Body of pancreas (tissue), 4 donors: ENCODE results near the gene HTATSF1. TPM values are rescaled to one million over a fixed set of nuclear protein-coding genes. Genes with fewer than 3 reads are reported as not detected.

ENCODE experiments used
- ATAC-seq: fragments of 150-250 bp; one replicate; pipeline ENCODE4 v1.9.1; 2016
- DNase-seq, 4 donors: peaks; one replicate each; pipeline ENCODE4 v3.0.0-alpha.2; 2019
- H3K27ac ChIP-seq, 4 donors: fragments of 200-600 bp; sonication (generic); 1 replicate in 3 of 4; 2 replicates in 1 of 4; pipeline versions ENCODE4 v1.5.1 to v1.6.1; 2016 to 2019; ENCODE audit warnings: mild to moderate bottlenecking in 1 of 4, mixed read lengths in 1 of 4, moderate library complexity in 1 of 4
- H3K27me3 ChIP-seq, 2 donors: fragments of 200-600 bp; sonication (generic); one replicate each; pipeline ENCODE4 v1.6.0; 2016; ENCODE audit warnings: mild to moderate bottlenecking in 1 of 2
- H3K36me3 ChIP-seq, 2 donors: fragments of 200-600 bp; sonication (generic); replicated peaks in 1 of 2; 2 replicates each; pipeline ENCODE4 v1.5.1; 2016; ENCODE audit warnings: low read depth in 2 of 2; ENCODE audit not compliant: insufficient read depth in 1 of 2
- H3K4me1 ChIP-seq: fragments of 200-600 bp; sonication (generic); one replicate; pipeline ENCODE4 v1.6.0; 2016
- H3K4me3 ChIP-seq, 2 donors: fragments of 200-600 bp; sonication (generic); 1 replicate in 1 of 2; 2 replicates in 1 of 2; pipeline ENCODE4 v1.5.1; 2016 to 2019
- H3K9me3 ChIP-seq, 3 donors: fragments of 200-600 bp; sonication (generic); 1 replicate in 2 of 3; 2 replicates in 1 of 3; pipeline ENCODE4 v1.5.1; 2016
- POLR2A ChIP-seq, 3 donors: fragments of 450-650 bp; IDR thresholded peaks; one replicate each; pipeline ENCODE4 v1.6.1; 2016; ENCODE audit warnings: antibody characterized with exemption in 3 of 3, mild to moderate bottlenecking in 2 of 3
- WGBS, 2 donors: methylation state at CpG; one replicate each; pipeline ENCODE4 v1.1.5; 2017; 5-methylcytosine and 5-hydroxymethylcytosine counted together
- intact Hi-C: fragments of 100-400 bp; cut with DNase I; formaldehyde crosslinking; loops from one replicate; pipeline ENCODE4 v1.15.1; 2023
- total RNA-seq, 2 donors: library from RNA; depleted of rRNA; stranded (reverse); fragments of >200 nt; gene quantifications; one replicate each; pipeline ENCODE4 v1.1.0, GENCODE V29; 2016
- TF ChIP-seq, protein P1 (sequence below), 7 experiments: fragments of 450-650 bp in 4 of 7; fragments of 200-600 bp in 3 of 7; sonication (generic) in 3 of 7; IDR thresholded peaks; one replicate each; pipeline ENCODE4 v1.5.1; 2016 to 2019; ENCODE audit warnings: antibody characterized with exemption in 7 of 7

The HTATSF1 gene
- total RNA-seq, 2 donors from 2014 or later = 27.8 to 44.2 TPM

DNA sequence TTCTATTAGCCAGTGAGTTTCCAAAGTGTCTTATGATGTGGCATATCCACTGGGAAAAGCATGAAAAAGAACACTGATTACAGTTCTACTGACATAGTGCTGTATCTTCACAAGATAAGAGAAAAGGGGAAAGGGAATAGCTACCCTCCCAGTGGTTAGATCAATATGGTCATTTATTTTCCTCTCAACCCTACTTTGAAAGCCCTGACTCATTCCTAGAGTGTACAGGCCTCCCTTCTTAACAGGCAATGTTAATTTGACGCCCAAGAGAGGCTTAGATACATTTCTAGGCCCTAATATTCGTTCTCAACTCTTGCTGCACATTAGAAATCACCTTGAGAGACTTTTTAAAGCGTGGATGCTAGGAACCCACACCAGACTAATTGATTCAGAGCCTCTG, 30.1 kb upstream of the HTATSF1 start:
- Histone ChIP-seq H3K4me3 (no peak overlapping the region), H3K4me1 (no peaks in the 10 kb centered on the region), H3K27ac (no peak overlapping the region), H3K9me3 (no peaks in the 10 kb centered on the region), H3K27me3 (no peaks in the 10 kb centered on the region), H3K36me3 (no peaks in the 10 kb centered on the region)
- DNase-seq (no peak), ATAC-seq (no peak)
- 52 to 79% methylated on average over 2 to 3 of the region's 3 CpGs for WGBS, 2 donors
- TF ChIP-seq POLR2A (IDR thresholded peaks at IDR 0.05) = no peak
- TF ChIP-seq, protein P1, sequence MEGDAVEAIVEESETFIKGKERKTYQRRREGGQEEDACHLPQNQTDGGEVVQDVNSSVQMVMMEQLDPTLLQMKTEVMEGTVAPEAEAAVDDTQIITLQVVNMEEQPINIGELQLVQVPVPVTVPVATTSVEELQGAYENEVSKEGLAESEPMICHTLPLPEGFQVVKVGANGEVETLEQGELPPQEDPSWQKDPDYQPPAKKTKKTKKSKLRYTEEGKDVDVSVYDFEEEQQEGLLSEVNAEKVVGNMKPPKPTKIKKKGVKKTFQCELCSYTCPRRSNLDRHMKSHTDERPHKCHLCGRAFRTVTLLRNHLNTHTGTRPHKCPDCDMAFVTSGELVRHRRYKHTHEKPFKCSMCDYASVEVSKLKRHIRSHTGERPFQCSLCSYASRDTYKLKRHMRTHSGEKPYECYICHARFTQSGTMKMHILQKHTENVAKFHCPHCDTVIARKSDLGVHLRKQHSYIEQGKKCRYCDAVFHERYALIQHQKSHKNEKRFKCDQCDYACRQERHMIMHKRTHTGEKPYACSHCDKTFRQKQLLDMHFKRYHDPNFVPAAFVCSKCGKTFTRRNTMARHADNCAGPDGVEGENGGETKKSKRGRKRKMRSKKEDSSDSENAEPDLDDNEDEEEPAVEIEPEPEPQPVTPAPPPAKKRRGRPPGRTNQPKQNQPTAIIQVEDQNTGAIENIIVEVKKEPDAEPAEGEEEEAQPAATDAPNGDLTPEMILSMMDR (IDR thresholded peaks at IDR 0.05) = no peak
- intact Hi-C loops = no loop called here

DNA sequence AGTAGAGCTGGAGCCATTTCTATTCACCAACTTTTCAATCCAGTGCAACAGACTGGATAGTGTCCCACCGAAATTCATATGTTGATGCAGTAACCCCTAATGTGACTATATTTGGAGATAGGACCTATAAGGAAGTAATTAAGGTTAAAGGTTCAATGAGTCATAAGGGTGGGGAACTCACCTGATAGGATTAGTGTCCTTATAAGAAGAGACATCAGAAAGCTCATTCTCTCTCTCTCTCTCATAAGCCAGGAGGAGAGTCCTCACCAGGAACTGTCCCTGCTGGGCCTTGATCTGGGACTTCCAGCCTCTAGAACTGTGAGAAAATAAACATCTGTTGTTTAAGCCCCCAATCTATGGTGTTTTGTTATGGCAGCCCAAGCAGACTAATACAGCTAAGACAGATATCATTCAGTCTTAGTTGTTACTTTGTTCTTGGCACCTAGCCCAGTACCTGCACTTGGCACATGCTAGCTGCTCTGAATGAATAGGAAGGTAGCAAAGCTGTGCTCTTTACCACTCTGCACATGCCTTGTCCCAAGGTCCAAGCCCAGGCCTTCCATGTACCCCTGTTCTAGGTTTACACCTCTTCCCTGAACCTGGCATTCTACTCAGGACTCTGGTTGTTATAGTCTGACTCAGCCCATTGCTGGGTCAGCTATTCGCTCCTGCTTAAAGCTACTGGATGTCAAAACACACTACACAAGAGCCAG, 28.8 kb upstream of the HTATSF1 start:
- DNase-seq (peak in 1 of 4 donors; percentile 34), ATAC-seq (no peak)
- Histone ChIP-seq H3K9me3 (no peaks in the 10 kb centered on the region), H3K27me3 (no peaks in the 10 kb centered on the region), H3K4me3 (no peak overlapping the region), H3K27ac (no peak overlapping the region), H3K36me3 (no peaks in the 10 kb centered on the region), H3K4me1 (no peaks in the 10 kb centered on the region)
- 91 to 100% methylated on average over 2 of the region's 2 CpGs for WGBS, 2 donors
- TF ChIP-seq, protein P1 (IDR thresholded peaks at IDR 0.05) = no peak
- intact Hi-C loops = no loop called here

DNA sequence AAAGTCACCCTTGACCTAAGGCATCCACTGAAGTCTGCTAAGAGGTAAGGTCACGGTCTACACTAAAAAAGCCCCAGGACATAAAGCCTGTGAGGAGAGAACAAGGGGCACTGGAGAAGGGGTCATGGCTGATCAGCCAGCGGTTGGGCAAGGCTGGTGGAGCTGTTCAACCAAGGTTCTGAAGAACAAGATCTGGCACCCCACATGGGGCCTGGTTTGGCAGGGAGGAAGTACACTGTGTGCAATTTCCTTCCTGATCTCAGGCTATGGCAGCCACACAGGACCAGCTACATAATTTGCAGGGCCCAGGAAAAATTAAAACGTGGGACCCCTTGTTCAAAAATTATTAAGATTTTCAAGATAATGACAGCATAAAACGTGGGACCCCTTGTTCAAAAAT, 23.7 kb upstream of the HTATSF1 start:
- TF ChIP-seq, protein P1 (IDR thresholded peaks at IDR 0.05) = no peak
- no peak for TF ChIP-seq POLR2A (IDR thresholded peaks at IDR 0.05)
- Histone ChIP-seq H3K36me3 (no peaks in the 10 kb centered on the region), H3K4me3 (no peak overlapping the region), H3K27ac (no peak overlapping the region), H3K4me1 (no peaks in the 10 kb centered on the region), H3K27me3 (no peaks in the 10 kb centered on the region), H3K9me3 (no peaks in the 10 kb centered on the region)
- no peak for ATAC-seq
- WGBS, 2 donors = 63 to 71% methylated on average over 3 to 4 of the region's 4 CpGs
- intact Hi-C loops = no loop called here
- DNase-seq = no peak

DNA sequence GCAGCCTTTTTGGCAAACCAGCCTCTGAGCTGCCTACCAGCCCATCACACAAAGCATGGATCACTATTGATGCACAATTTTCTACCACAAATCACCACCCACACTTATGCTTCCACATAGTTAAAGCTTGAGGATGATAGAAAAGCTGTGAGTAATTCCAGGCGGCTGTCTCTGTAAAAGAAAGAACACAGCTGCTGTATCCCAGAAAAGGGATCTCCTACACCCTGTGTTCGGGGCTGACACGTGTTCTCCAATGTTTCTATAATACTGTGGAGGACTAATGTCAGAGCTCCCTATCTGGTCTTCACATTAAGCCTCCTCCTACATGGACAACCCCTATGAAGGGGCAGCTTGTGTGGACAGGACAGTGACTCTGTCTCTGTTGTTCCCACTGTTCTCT, 22.2 kb upstream of the HTATSF1 start:
- H3K36me3 ChIP-seq = no peaks in the 10 kb centered on the region
- no peaks in the 10 kb centered on the region for H3K9me3 ChIP-seq
- TF ChIP-seq, protein P1 (IDR thresholded peaks at IDR 0.05) = no peak
- no peak for TF ChIP-seq POLR2A (IDR thresholded peaks at IDR 0.05)
- DNase-seq = no peak
- intact Hi-C loops = no loop called here
- ATAC-seq = no peak
- H3K4me3 ChIP-seq = no peak overlapping the region
- no peaks in the 10 kb centered on the region for H3K4me1 ChIP-seq
- no peaks in the 10 kb centered on the region for H3K27me3 ChIP-seq
- WGBS, 2 donors = 61 to 79% methylated on average over 2 to 3 of the region's 3 CpGs
- no peak overlapping the region for H3K27ac ChIP-seq

DNA sequence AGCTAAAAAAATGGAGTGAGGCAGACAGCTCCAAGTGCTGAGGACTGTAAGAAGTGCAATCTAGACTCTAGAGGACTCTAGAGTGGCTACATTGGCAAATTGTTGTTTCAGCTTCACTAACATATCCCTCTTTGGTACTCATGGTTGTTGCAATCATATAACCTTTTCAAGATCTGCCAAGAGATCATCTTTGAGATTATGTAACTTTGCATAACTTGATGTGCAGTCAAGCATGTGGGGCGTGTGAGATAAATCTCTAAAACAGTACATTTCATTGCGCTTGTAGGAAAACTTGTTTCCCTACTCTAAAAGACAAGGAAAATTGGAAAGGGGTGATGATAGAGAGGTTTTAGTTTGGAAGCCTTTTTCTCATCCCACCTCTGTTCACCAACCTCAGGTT, 20.9 kb upstream of the HTATSF1 start:
- DNase-seq (no peak), ATAC-seq (no peak)
- no peaks in the 10 kb centered on the region for H3K9me3 ChIP-seq
- H3K27ac ChIP-seq = no peak overlapping the region
- WGBS, 2 donors = 87 to 93% methylated on average over 2 of the region's 2 CpGs
- TF ChIP-seq, protein P1 (IDR thresholded peaks at IDR 0.05) = no peak
- no peak for TF ChIP-seq POLR2A (IDR thresholded peaks at IDR 0.05)
- no peaks in the 10 kb centered on the region for H3K27me3 ChIP-seq
- no peak overlapping the region for H3K4me3 ChIP-seq
- no peaks in the 10 kb centered on the region for H3K36me3 ChIP-seq
- H3K4me1 ChIP-seq = no peaks in the 10 kb centered on the region
- intact Hi-C loops = no loop called here
